Measurements from ENCODE around the gene VAMP1. TPM values are rescaled to one million over a fixed set of nuclear protein-coding genes. Genes with fewer than 3 reads are reported as not detected.

VAMP1 gene
- total and polyA plus RNA-seq, 9 of the 15 experiments (the other 6 are each of a cell fraction or from before 2014, with no cell fraction given): 0.76 to 13.2 (median 4.2) TPM

GRCh38 chr12:6493497-6494257 is 23.2 kb upstream of the VAMP1 start, which contains the start of gene NCAPD2 (continued):
- TF ChIP-seq, protein P1, sequence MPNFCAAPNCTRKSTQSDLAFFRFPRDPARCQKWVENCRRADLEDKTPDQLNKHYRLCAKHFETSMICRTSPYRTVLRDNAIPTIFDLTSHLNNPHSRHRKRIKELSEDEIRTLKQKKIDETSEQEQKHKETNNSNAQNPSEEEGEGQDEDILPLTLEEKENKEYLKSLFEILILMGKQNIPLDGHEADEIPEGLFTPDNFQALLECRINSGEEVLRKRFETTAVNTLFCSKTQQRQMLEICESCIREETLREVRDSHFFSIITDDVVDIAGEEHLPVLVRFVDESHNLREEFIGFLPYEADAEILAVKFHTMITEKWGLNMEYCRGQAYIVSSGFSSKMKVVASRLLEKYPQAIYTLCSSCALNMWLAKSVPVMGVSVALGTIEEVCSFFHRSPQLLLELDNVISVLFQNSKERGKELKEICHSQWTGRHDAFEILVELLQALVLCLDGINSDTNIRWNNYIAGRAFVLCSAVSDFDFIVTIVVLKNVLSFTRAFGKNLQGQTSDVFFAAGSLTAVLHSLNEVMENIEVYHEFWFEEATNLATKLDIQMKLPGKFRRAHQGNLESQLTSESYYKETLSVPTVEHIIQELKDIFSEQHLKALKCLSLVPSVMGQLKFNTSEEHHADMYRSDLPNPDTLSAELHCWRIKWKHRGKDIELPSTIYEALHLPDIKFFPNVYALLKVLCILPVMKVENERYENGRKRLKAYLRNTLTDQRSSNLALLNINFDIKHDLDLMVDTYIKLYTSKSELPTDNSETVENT (CRISPR knock-in tag; IDR thresholded peaks at IDR 0.05): no peak
- TF ChIP-seq SMARCA4 (IDR thresholded peaks at IDR 0.05) (no peak), GTF2E2 (tag; IDR thresholded peaks at IDR 0.05) (no peak), EHMT2 (IDR thresholded peaks at IDR 0.05) (no peak), MAFK (IDR thresholded peaks at IDR 0.05; ENCODE audit: low read length) (no peak), ZFP30 (CRISPR knock-in tag; IDR thresholded peaks at IDR 0.05; ENCODE audit: borderline replicate concordance) (no peak), NFE2L1 (tag; IDR thresholded peaks at IDR 0.05; ENCODE audit: borderline replicate concordance, low read depth) (no peak), ATF1 (CRISPR knock-in tag; IDR thresholded peaks at IDR 0.05) (no peak), ATF1 (tag; IDR thresholded peaks at IDR 0.05) (peak; percentile 65), RAD21 (CRISPR knock-in tag; conservative IDR thresholded peaks at IDR 0.05 in 1 of 2, IDR thresholded peaks at IDR 0.05 in 1 of 2) (no peak), ZFP91 (CRISPR knock-in tag; IDR thresholded peaks at IDR 0.05) (no peak), PURB (CRISPR knock-in tag; IDR thresholded peaks at IDR 0.05; ENCODE audit: low read depth) (no peak), PHF20 (IDR thresholded peaks at IDR 0.05; ENCODE audit: partially characterized antibody) (no peak), DACH1 (IDR thresholded peaks at IDR 0.05; ENCODE audit: partially characterized antibody) (no peak), BDP1 (IDR thresholded peaks at IDR 0.05; ENCODE audit: insufficient read depth, insufficient read length) (no peak), MCM2 (IDR thresholded peaks at IDR 0.05; ENCODE audit: low read depth) (no peak), SMAD3 (CRISPR knock-in tag; conservative IDR thresholded peaks at IDR 0.05) (no peak), FOXK2 (conservative IDR thresholded peaks at IDR 0.05 in 1 of 2, IDR thresholded peaks at IDR 0.05 in 1 of 2; ENCODE audit: low read depth in 2 of 2) (no peak; a peak in 1 of 4 replicates)
- TF ChIP-seq, protein P2, sequence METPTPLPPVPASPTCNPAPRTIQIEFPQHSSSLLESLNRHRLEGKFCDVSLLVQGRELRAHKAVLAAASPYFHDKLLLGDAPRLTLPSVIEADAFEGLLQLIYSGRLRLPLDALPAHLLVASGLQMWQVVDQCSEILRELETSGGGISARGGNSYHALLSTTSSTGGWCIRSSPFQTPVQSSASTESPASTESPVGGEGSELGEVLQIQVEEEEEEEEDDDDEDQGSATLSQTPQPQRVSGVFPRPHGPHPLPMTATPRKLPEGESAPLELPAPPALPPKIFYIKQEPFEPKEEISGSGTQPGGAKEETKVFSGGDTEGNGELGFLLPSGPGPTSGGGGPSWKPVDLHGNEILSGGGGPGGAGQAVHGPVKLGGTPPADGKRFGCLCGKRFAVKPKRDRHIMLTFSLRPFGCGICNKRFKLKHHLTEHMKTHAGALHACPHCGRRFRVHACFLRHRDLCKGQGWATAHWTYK (CRISPR knock-in tag; IDR thresholded peaks at IDR 0.05): no peak
- TF ChIP-seq, protein P3, sequence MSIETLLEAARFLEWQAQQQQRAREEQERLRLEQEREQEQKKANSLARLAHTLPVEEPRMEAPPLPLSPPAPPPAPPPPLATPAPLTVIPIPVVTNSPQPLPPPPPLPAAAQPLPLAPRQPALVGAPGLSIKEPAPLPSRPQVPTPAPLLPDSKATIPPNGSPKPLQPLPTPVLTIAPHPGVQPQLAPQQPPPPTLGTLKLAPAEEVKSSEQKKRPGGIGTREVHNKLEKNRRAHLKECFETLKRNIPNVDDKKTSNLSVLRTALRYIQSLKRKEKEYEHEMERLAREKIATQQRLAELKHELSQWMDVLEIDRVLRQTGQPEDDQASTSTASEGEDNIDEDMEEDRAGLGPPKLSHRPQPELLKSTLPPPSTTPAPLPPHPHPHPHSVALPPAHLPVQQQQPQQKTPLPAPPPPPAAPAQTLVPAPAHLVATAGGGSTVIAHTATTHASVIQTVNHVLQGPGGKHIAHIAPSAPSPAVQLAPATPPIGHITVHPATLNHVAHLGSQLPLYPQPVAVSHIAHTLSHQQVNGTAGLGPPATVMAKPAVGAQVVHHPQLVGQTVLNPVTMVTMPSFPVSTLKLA (conservative IDR thresholded peaks at IDR 0.05): peak; percentile 66 to 89; a peak in 3 of 4 replicates
- TF ChIP-seq, protein P4, sequence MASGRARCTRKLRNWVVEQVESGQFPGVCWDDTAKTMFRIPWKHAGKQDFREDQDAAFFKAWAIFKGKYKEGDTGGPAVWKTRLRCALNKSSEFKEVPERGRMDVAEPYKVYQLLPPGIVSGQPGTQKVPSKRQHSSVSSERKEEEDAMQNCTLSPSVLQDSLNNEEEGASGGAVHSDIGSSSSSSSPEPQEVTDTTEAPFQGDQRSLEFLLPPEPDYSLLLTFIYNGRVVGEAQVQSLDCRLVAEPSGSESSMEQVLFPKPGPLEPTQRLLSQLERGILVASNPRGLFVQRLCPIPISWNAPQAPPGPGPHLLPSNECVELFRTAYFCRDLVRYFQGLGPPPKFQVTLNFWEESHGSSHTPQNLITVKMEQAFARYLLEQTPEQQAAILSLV (tag; IDR thresholded peaks at IDR 0.05): no peak
